Panc1 (cell line): ENCODE results near the gene ALK. TPM values are rescaled to one million over a fixed set of nuclear protein-coding genes. Genes with fewer than 3 reads are reported as not detected.
A peak's percentile ranks its signal among the peaks of the same experiment; 100 is the strongest.

Experiments
- ATAC-seq: fragments of 200-7000 bp; cut with Tn5 transposase; 2 replicates; pipeline ENCODE4 v1.9.1; 2020; ENCODE audit warnings: mild to moderate bottlenecking, moderate library complexity
- BruUV-seq: library from RNA; stranded (reverse); fragments of 400-500 nt; replicated peaks from 2 replicates; lab custom pipeline; 2021; lab: Mats Ljungman, UMichigan
- CTCF ChIA-PET: fragments of 300-600 bp; sonication (Branson Sonifier 250); formaldehyde crosslinking; loops from one replicate; lab custom pipeline; 2022; ENCODE audit warnings: antibody characterized with exemption; lab: Charles Lee
- POLR2A ChIA-PET: fragments of 300-600 bp; sonication (Branson Sonifier 250); formaldehyde crosslinking; loops from one replicate; lab custom pipeline; 2022; ENCODE audit warnings: antibody characterized with exemption; lab: Charles Lee
- DNase-seq: peaks from one replicate; pipeline ENCODE4 v3.0.0-alpha.2; 2010; ENCODE audit warnings: low read depth, low spot score
- H3K27ac ChIP-seq: 2 replicates; pipeline ENCODE4 v1.5.1; 2011; ENCODE audit warnings: mild to moderate bottlenecking, low read length, inconsistent platforms
- H3K27me3 ChIP-seq: fragments of 200-500 bp; sonication (Bioruptor generic); 2 replicates; pipeline ENCODE4 v1.6.0; 2014; ENCODE audit warnings: low read length, inconsistent platforms; ENCODE audit not compliant: control insufficient read depth, insufficient read depth
- H3K36me3 ChIP-seq: fragments of 200-500 bp; sonication (Bioruptor generic); 2 replicates; pipeline ENCODE4 v1.5.1; 2014; ENCODE audit warnings: inconsistent platforms, mild to moderate bottlenecking, low read length, moderate library complexity; ENCODE audit not compliant: control insufficient read depth, insufficient read depth
- H3K4me1 ChIP-seq: 2 replicates; pipeline ENCODE4 v1.5.1; 2011; ENCODE audit warnings: inconsistent platforms, mild to moderate bottlenecking, low read length, moderate library complexity; ENCODE audit not compliant: control insufficient read depth, insufficient read depth
- H3K4me3 ChIP-seq, 2 experiments: 2 replicates each; pipeline ENCODE4 v1.5.1; 2011 to 2012; ENCODE audit warnings: low read depth in 2 of 2, low read length in 2 of 2, mild to moderate bottlenecking in 2 of 2, inconsistent platforms in 1 of 2, moderate library complexity in 1 of 2
- H3K9me3 ChIP-seq: fragments of 200-500 bp; sonication (Bioruptor generic); 2 replicates; pipeline ENCODE4 v1.5.1; 2014; ENCODE audit warnings: low read depth, mild to moderate bottlenecking, inconsistent platforms, low read length, moderate library complexity; ENCODE audit not compliant: control insufficient read depth, insufficient read depth
- POLR2AphosphoS5 ChIP-seq: IDR thresholded peaks from 2 replicates; pipeline ENCODE4 v1.6.1; 2012; ENCODE audit warnings: mild to moderate bottlenecking, low read depth, low read length, moderate library complexity
- SIN3A ChIP-seq: IDR thresholded peaks from 2 replicates; pipeline ENCODE4 v1.6.1; 2012; ENCODE audit warnings: low read depth, mild to moderate bottlenecking, low read length, moderate library complexity, borderline replicate concordance; ENCODE audit not compliant: insufficient read depth
- TCF7L2 ChIP-seq: IDR thresholded peaks from 2 replicates; pipeline ENCODE4 v1.6.1; 2011; ENCODE audit warnings: mild to moderate bottlenecking, low read depth, low read length, inconsistent platforms
- in situ Hi-C: cut with HindIII; loops from 2 replicates; pipeline ENCODE4 v1.10.0; 2016; ENCODE audit warnings: low sequenced_read_pairs, low pct_unique_long_range_greater_than_20kb
- intact Hi-C: fragments of 100-400 bp; cut with micrococcal nuclease; formaldehyde crosslinking; loops from one replicate; pipeline ENCODE4 v1.10.0; 2022; ENCODE audit not compliant: unreplicated experiment
- total RNA-seq: library from RNA; stranded (reverse); gene quantifications from one replicate; pipeline ENCODE4 v1.2.1, GENCODE V29; 2021; ENCODE audit not compliant: unreplicated experiment
- TF ChIP-seq, protein P1 (sequence below), 2 experiments: IDR thresholded peaks; 2 replicates each; pipeline ENCODE4 v1.6.1; 2011 to 2012; ENCODE audit warnings: low read depth in 2 of 2, control low read depth in 1 of 2, low read length in 1 of 2, mild to moderate bottlenecking in 1 of 2, moderate library complexity in 1 of 2; ENCODE audit not compliant: insufficient read depth in 1 of 2
- TF ChIP-seq, protein P2 (sequence below): fragments of 450-650 bp; IDR thresholded peaks from 2 replicates; pipeline ENCODE4 v1.5.1; 2017; ENCODE audit warnings: mild to moderate bottlenecking

Gene ALK
- total RNA-seq, 1 experiment from 2014 or later: not detected

DNA sequence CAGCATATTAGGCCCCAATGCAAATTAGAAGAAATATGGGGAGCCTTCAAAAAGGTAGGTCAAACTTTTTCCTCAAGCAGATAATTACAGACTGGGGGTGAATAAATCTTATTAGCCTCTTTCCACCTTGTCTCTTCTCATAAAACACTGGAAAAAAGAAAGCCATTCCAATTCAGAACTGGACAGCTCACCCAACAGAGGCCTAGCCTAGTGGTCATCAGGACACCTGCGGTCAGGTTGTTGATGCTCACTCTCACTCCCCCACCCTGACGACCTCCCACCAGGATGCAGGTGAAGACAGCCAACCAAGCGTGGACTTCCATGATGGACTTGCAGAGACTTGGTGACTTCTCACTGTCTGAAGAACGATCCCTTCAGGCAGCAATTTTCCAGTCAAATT is 207.1 kb downstream of the ALK start:
- ATAC-seq (no peak), DNase-seq (no peak)
- intact Hi-C loops: no loop called here
- Histone ChIP-seq H3K27ac (no peak overlapping the region), H3K4me1 (no peaks in the 10 kb centered on the region), H3K9me3 (no peaks in the 10 kb centered on the region), H3K36me3 (no peaks in the 10 kb centered on the region), H3K4me3 (no peak overlapping the region), H3K27me3 (peaks cover 2% of the 10 kb centered on the region)
- no TSS peak for BruUV-seq
- POLR2A ChIA-PET: no interaction called here
- in situ Hi-C loops: no loop called here
- CTCF ChIA-PET: no interaction called here
- TF ChIP-seq, protein P1, sequence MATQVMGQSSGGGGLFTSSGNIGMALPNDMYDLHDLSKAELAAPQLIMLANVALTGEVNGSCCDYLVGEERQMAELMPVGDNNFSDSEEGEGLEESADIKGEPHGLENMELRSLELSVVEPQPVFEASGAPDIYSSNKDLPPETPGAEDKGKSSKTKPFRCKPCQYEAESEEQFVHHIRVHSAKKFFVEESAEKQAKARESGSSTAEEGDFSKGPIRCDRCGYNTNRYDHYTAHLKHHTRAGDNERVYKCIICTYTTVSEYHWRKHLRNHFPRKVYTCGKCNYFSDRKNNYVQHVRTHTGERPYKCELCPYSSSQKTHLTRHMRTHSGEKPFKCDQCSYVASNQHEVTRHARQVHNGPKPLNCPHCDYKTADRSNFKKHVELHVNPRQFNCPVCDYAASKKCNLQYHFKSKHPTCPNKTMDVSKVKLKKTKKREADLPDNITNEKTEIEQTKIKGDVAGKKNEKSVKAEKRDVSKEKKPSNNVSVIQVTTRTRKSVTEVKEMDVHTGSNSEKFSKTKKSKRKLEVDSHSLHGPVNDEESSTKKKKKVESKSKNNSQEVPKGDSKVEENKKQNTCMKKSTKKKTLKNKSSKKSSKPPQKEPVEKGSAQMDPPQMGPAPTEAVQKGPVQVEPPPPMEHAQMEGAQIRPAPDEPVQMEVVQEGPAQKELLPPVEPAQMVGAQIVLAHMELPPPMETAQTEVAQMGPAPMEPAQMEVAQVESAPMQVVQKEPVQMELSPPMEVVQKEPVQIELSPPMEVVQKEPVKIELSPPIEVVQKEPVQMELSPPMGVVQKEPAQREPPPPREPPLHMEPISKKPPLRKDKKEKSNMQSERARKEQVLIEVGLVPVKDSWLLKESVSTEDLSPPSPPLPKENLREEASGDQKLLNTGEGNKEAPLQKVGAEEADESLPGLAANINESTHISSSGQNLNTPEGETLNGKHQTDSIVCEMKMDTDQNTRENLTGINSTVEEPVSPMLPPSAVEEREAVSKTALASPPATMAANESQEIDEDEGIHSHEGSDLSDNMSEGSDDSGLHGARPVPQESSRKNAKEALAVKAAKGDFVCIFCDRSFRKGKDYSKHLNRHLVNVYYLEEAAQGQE (IDR thresholded peaks at IDR 0.05; ENCODE audit: insufficient read depth in 1 of 2, low read depth in 2 of 2, low read length in 1 of 2): peak in 1 of 2 experiments; percentile 41; a peak in 1 of 4 replicates
- TF ChIP-seq SIN3A: no peak

DNA sequence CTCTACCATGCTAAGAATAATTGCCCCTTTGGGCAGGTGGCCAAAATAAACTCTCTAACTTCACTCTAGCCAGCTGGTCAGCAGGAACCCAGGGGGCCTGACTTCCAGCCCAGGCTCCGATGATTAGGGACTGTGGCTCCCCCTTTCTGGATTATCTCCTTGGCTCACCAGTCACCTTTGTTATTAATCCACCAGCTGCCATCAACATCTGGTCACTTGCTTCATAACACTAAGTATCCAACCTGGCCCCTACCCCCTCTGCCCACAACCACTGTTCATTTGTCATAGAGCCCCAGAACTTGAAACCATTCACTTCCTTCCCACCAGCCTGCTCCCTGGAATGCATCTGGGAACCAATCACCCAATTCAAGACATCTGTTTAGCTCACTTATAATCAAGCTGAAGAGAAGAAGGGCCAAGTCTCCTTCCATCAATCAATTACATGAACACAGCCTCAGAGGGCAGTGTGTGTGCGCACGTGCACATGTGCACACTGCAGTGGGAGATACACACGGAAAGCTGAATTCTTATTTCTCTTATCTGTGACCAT is 215.1 kb downstream of the ALK start:
- intact Hi-C loops (no loop called here), in situ Hi-C loops (no loop called here)
- Histone ChIP-seq H3K9me3 (no peaks in the 10 kb centered on the region), H3K36me3 (no peaks in the 10 kb centered on the region), H3K4me3 (no peak overlapping the region), H3K4me1 (no peaks in the 10 kb centered on the region), H3K27me3 (no peaks in the 10 kb centered on the region), H3K27ac (no peak overlapping the region)
- TF ChIP-seq, protein P1 (IDR thresholded peaks at IDR 0.05; ENCODE audit: insufficient read depth in 1 of 2, low read depth in 2 of 2, low read length in 1 of 2): no peak
- no peak for TF ChIP-seq POLR2AphosphoS5
- TF ChIP-seq, protein P2, sequence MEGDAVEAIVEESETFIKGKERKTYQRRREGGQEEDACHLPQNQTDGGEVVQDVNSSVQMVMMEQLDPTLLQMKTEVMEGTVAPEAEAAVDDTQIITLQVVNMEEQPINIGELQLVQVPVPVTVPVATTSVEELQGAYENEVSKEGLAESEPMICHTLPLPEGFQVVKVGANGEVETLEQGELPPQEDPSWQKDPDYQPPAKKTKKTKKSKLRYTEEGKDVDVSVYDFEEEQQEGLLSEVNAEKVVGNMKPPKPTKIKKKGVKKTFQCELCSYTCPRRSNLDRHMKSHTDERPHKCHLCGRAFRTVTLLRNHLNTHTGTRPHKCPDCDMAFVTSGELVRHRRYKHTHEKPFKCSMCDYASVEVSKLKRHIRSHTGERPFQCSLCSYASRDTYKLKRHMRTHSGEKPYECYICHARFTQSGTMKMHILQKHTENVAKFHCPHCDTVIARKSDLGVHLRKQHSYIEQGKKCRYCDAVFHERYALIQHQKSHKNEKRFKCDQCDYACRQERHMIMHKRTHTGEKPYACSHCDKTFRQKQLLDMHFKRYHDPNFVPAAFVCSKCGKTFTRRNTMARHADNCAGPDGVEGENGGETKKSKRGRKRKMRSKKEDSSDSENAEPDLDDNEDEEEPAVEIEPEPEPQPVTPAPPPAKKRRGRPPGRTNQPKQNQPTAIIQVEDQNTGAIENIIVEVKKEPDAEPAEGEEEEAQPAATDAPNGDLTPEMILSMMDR: no peak
- no peak for TF ChIP-seq SIN3A
- no peak for TF ChIP-seq TCF7L2
- CTCF ChIA-PET: no interaction called here
- POLR2A ChIA-PET: no interaction called here
- DNase-seq: no peak
- BruUV-seq: no TSS peak
- no peak for ATAC-seq
